Calu3 (cell line): ENCODE measurements around the gene TCF12. TPM values are rescaled to one million over a fixed set of nuclear protein-coding genes. Genes with fewer than 3 reads are reported as not detected.

ENCODE experiments used
- Bru-seq: library from RNA; stranded (reverse); fragments of 400-500 nt; gene quantifications from one replicate; lab custom pipeline; 2021; lab: Mats Ljungman, UMichigan
- BruChase-seq, 2 experiments: library from RNA; stranded (reverse); fragments of 400-500 nt; gene quantifications; one replicate each; lab custom pipeline; 2021; lab: Mats Ljungman, UMichigan
- BruUV-seq: library from RNA; stranded (reverse); fragments of 400-500 nt; replicated peaks from 2 replicates; lab custom pipeline; 2021; lab: Mats Ljungman, UMichigan
- CTCF ChIA-PET: fragments of 300-600 bp; sonication (Branson Sonifier 250); formaldehyde crosslinking; loops from one replicate; lab custom pipeline; 2022; ENCODE audit warnings: antibody characterized with exemption; lab: Charles Lee
- DNase-seq: peaks from one replicate; pipeline ENCODE4 v3.0.0; 2022
- H3K27ac Mint-ChIP-seq: one replicate; pipeline ENCODE4 v1.8.0; 2022; ENCODE audit warnings: mixed read lengths; ENCODE audit not compliant: unreplicated experiment
- H3K27me3 Mint-ChIP-seq: one replicate; pipeline ENCODE4 v1.8.0; 2022; ENCODE audit warnings: mixed read lengths; ENCODE audit not compliant: unreplicated experiment
- H3K36me3 Mint-ChIP-seq: one replicate; pipeline ENCODE4 v1.8.0; 2022; ENCODE audit warnings: mild to moderate bottlenecking, moderate library complexity, mixed read lengths; ENCODE audit not compliant: insufficient read depth, unreplicated experiment
- H3K4me1 Mint-ChIP-seq: one replicate; pipeline ENCODE4 v1.8.0; 2022; ENCODE audit warnings: mild to moderate bottlenecking, low read depth, mixed read lengths; ENCODE audit not compliant: unreplicated experiment
- H3K4me3 Mint-ChIP-seq: one replicate; pipeline ENCODE4 v1.8.0; 2022; ENCODE audit warnings: mild to moderate bottlenecking, low read depth, moderate library complexity, mixed read lengths; ENCODE audit not compliant: unreplicated experiment
- H3K9me3 Mint-ChIP-seq: one replicate; pipeline ENCODE4 v1.8.0; 2022; ENCODE audit warnings: low read depth, mixed read lengths; ENCODE audit not compliant: unreplicated experiment
- intact Hi-C: fragments of 100-400 bp; cut with micrococcal nuclease; formaldehyde crosslinking; loops from one replicate; pipeline ENCODE4 v1.10.0; 2022; ENCODE audit not compliant: unreplicated experiment
- long read RNA-seq: library from polyadenylated mRNA; stranded (forward); transcript quantifications from one replicate; pipeline ENCODE4 v2.0.0, GENCODE V29; 2022
- total RNA-seq: library from RNA; stranded (reverse); gene quantifications from 2 replicates; pipeline ENCODE4 v1.2.3, GENCODE V29; 2022
- TF ChIP-seq, protein P1 (sequence below): fragments of 200-600 bp; IDR thresholded peaks from one replicate; pipeline ENCODE4 v1.8.0; 2022; ENCODE audit warnings: antibody characterized with exemption; ENCODE audit not compliant: unreplicated experiment

Gene TCF12
- 115 and 127 TPM in 2 replicates for total RNA-seq
- Bru-seq, nascent RNA = percentile 93 among the genes with signal in this experiment
- percentile 83 among the genes with signal in this experiment for BruChase-seq, experiment 1, labeled RNA remaining after a 6-hour chase
- percentile 82 among the genes with signal in this experiment for BruChase-seq, experiment 2, labeled RNA remaining after a 2-hour chase
- long read RNA-seq, full-length matches to known transcripts = 19 of 41 reads
- long read RNA-seq, partial matches to known transcripts = 5 of 41 reads
- long read RNA-seq, other reads (novel, unspliced or antisense) = 17 of 41 reads

GRCh38 chr15:56918046-56918938, at the start of gene TCF12:
Gene TCF12 (plus strand): TSS chr15:56918644. CDS start chr15:56919914, 1,270 bp downstream.
- BruUV-seq = no TSS peak
- peak within 1 kb of the TSS; percentile 98 for H3K4me3 Mint-ChIP-seq
- TF ChIP-seq, protein P1, sequence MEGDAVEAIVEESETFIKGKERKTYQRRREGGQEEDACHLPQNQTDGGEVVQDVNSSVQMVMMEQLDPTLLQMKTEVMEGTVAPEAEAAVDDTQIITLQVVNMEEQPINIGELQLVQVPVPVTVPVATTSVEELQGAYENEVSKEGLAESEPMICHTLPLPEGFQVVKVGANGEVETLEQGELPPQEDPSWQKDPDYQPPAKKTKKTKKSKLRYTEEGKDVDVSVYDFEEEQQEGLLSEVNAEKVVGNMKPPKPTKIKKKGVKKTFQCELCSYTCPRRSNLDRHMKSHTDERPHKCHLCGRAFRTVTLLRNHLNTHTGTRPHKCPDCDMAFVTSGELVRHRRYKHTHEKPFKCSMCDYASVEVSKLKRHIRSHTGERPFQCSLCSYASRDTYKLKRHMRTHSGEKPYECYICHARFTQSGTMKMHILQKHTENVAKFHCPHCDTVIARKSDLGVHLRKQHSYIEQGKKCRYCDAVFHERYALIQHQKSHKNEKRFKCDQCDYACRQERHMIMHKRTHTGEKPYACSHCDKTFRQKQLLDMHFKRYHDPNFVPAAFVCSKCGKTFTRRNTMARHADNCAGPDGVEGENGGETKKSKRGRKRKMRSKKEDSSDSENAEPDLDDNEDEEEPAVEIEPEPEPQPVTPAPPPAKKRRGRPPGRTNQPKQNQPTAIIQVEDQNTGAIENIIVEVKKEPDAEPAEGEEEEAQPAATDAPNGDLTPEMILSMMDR = peak; percentile 44
- CTCF ChIA-PET = interaction anchor here (0.6 to 1.2 kb wide), 10 partner anchors 12 to 422 kb away, joined by 3 to 6 read pairs (median 3); no protein-coding TSS in a partner anchor
- intact Hi-C loops = loop anchor here (1.0 kb wide), 1 partner anchor 31 kb away; no protein-coding TSS in a partner anchor
- H3K36me3 Mint-ChIP-seq = peaks cover 44% of the 10 kb centered on the region
- H3K27me3 Mint-ChIP-seq = no peaks in the 10 kb centered on the region
- no peaks in the 10 kb centered on the region for H3K9me3 Mint-ChIP-seq
- peaks cover 46% of the 10 kb centered on the region for H3K4me1 Mint-ChIP-seq
- peak; percentile 97 for DNase-seq
- peak within 1 kb of the TSS; percentile 98 for H3K27ac Mint-ChIP-seq

GRCh38 chr15:56869573-56869972, 48.9 kb upstream of the TCF12 start:
- Mint-ChIP-seq H3K36me3 (no peaks in the 10 kb centered on the region), H3K27me3 (no peaks in the 10 kb centered on the region), H3K27ac (no peak overlapping the region), H3K4me3 (no peak overlapping the region), H3K9me3 (no peaks in the 10 kb centered on the region), H3K4me1 (peaks cover 33% of the 10 kb centered on the region)
- CTCF ChIA-PET = interaction anchor here (0.5 to 1.5 kb wide), 10 partner anchors 18 to 379 kb away, joined by 3 to 10 read pairs (median 4); no protein-coding TSS in a partner anchor
- TF ChIP-seq, protein P1 = peak; percentile 46
- intact Hi-C loops = no loop called here
- no TSS peak for BruUV-seq
- DNase-seq = peak; percentile 65

DNA sequence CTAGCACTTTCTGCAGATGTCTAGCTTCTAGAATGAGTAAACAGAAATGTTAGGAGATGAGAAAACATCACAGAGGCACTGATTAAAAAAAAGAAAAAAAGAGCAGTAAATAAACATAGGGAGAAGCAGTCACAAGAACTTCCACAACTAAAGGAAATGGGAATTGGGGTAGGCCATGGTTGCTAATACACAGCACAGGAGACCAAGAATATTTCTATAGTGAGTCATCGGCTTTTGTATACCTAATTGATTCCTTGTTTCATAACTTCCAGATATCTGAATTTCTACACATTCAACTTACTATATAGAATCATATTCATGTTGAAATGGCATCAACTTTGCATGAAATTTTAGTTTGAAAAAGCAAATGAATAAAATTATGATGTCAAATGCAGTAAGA, 47.3 kb upstream of the TCF12 start:
- peaks cover 33% of the 10 kb centered on the region for H3K4me1 Mint-ChIP-seq
- H3K27ac Mint-ChIP-seq = peak overlapping the region; percentile 87
- no peaks in the 10 kb centered on the region for H3K27me3 Mint-ChIP-seq
- no peaks in the 10 kb centered on the region for H3K36me3 Mint-ChIP-seq
- DNase-seq = peak; percentile 43
- no peaks in the 10 kb centered on the region for H3K9me3 Mint-ChIP-seq
- TF ChIP-seq, protein P1 = no peak
- H3K4me3 Mint-ChIP-seq = no peak overlapping the region
- CTCF ChIA-PET = interaction anchor here (0.6 to 0.8 kb wide), 2 partner anchors 265 to 374 kb away, joined by 4 to 7 read pairs; no protein-coding TSS in a partner anchor
- BruUV-seq = no TSS peak
- intact Hi-C loops = loop anchor here (2.0 kb wide), 1 partner anchor 374 kb away; no protein-coding TSS in a partner anchor

- Mint-ChIP-seq H3K4me1 (peaks cover 33% of the 10 kb centered on the region), H3K9me3 (no peaks in the 10 kb centered on the region), H3K4me3 (no peak overlapping the region), H3K36me3 (no peaks in the 10 kb centered on the region), H3K27ac (no peak overlapping the region), H3K27me3 (no peaks in the 10 kb centered on the region)
- intact Hi-C loops = loop anchor here (2.0 kb wide), 1 partner anchor 375 kb away; no protein-coding TSS in a partner anchor
- TF ChIP-seq, protein P1 = no peak
- BruUV-seq = no TSS peak
- CTCF ChIA-PET = no interaction called here
- DNase-seq = no peak
These were observed 46.6 kb upstream of the TCF12 start for GRCh38 chr15:56871867-56872266.
